HepG2 (cell line): ENCODE data around the gene ZFP90. TPM values are rescaled to one million over a fixed set of nuclear protein-coding genes. Genes with fewer than 3 reads are reported as not detected.

Experiments
- CCAR2 ChIP-seq: fragments of 200-400 bp; formaldehyde crosslinking; optimal IDR thresholded peaks from 2 replicates; pipeline ENCODE3; 2018; ENCODE audit warnings: low read depth, mild to moderate bottlenecking, low read length, moderate library complexity
- FOXA1 ChIP-seq, 2 experiments: fragments of 450-650 bp in 1 of 2; sonication (generic) in 1 of 2; formaldehyde crosslinking in 1 of 2; IDR thresholded peaks; 2 replicates each; pipeline versions ENCODE4 v1.4.0 to v1.6.1; 2016 to 2020; ENCODE audit warnings: missing genetic modification reagents in 1 of 2
- HHEX ChIP-seq: IDR thresholded peaks from 2 replicates; pipeline ENCODE4 v1.6.1; 2016; ENCODE audit warnings: control low read depth
- MLLT10 ChIP-seq: sonication (generic); formaldehyde crosslinking; IDR thresholded peaks from 2 replicates; pipeline ENCODE4 v1.4.0; 2020; ENCODE audit warnings: missing genetic modification reagents
- NCOA1 ChIP-seq: sonication (generic); formaldehyde crosslinking; IDR thresholded peaks from 2 replicates; pipeline ENCODE4 v1.9.0; 2021; ENCODE audit warnings: missing genetic modification reagents
- PHB2 ChIP-seq: fragments of 450-650 bp; IDR thresholded peaks from 2 replicates; pipeline ENCODE4 v1.6.1; 2018; ENCODE audit not compliant: partially characterized antibody
- ZNF34 ChIP-seq: sonication (generic); formaldehyde crosslinking; IDR thresholded peaks from 2 replicates; pipeline ENCODE4 v1.4.0; 2020; ENCODE audit warnings: mild to moderate bottlenecking, missing genetic modification reagents, borderline replicate concordance
- polyA plus RNA-seq, 8 experiments: library from polyadenylated mRNA; depleted of rRNA in 3 of 8; stranded (reverse) in 7 of 8; unstranded in 1 of 8; fragments of >200 nt; fragmentation: Illumina TruSeq in 4 of 8; extraction: Trizol in 4 of 8; gene quantifications; 2 replicates each; pipeline versions ENCODE4 v1.2.1 to v1.2.3, GENCODE V29; 2011 to 2016; ENCODE audit warnings: low read depth in 4 of 8, missing spikeins in 1 of 8, mixed read lengths in 1 of 8; ENCODE audit not compliant: insufficient read depth in 1 of 8
- total RNA-seq, 5 experiments: library from RNA; depleted of rRNA; stranded (reverse); fragments of >200 nt; fragmentation: Illumina TruSeq; extraction: Trizol; gene quantifications; 2 replicates each; pipeline ENCODE4 v1.2.3, GENCODE V29; 2016; ENCODE audit warnings: low read depth in 1 of 5
- TF ChIP-seq, protein P1 (sequence below): IDR thresholded peaks from 2 replicates; pipeline ENCODE4 v1.6.1; 2016; ENCODE audit warnings: low read depth, missing genetic modification reagents, missing compliant biosample characterization
- TF ChIP-seq, protein P2 (sequence below): sonication (generic); formaldehyde crosslinking; IDR thresholded peaks from 2 replicates; pipeline ENCODE4 v1.9.0; 2021; ENCODE audit warnings: missing genetic modification reagents, borderline replicate concordance
- TF ChIP-seq, protein P3 (sequence below): sonication (generic); formaldehyde crosslinking; IDR thresholded peaks from 2 replicates; pipeline ENCODE4 v1.4.0; 2020; ENCODE audit warnings: missing genetic modification reagents
- TF ChIP-seq, protein P4 (sequence below): sonication (generic); formaldehyde crosslinking; IDR thresholded peaks from 2 replicates; pipeline ENCODE4 v1.4.0; 2020; ENCODE audit warnings: mild to moderate bottlenecking, missing genetic modification reagents, borderline replicate concordance
- TF ChIP-seq, protein P5 (sequence below): sonication (generic); formaldehyde crosslinking; IDR thresholded peaks from 2 replicates; pipeline ENCODE4 v1.5.0; 2020; ENCODE audit warnings: mild to moderate bottlenecking, missing genetic modification reagents
- TF ChIP-seq, protein P6 (sequence below): sonication (generic); formaldehyde crosslinking; IDR thresholded peaks from 2 replicates; pipeline ENCODE4 v1.5.0; 2020; ENCODE audit warnings: missing genetic modification reagents

The ZFP90 gene
- total and polyA plus RNA-seq, 2 of the 13 experiments (the other 11 are each of a cell fraction or from before 2014, with no cell fraction given), result 17.6 to 18.9 TPM

DNA sequence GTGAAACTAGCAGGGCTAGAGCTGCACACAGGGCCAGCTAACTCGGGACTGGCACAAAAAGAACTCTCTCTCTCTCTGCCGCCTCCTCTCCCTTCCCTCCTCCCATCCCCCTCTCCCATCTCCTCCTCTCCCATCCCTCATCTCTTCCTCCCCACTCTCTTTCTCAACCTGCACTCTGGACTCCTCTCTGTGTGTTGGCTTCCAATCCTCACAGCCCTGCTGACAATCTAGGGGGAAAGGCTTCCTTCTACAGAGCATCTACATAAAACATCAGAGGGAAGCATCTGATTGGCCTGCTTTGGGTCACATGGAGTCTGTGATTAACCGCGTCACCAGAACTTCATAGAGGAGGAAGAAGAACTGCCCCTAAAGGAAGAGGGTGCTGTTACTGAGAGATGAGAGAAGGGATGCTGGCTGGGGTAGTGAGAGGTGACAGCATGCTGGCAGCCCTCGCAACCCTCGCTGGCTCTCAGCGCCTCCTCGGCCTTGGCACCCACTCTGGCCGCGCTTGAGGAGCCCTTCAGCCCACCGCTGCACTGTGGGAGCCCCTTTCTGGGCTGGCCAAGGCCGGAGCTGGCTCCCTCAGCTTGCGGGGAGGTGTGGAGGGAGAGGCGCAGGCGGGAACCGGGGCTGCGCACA, 12.8 kb upstream of the ZFP90 start (continued):
- TF ChIP-seq, protein P1, sequence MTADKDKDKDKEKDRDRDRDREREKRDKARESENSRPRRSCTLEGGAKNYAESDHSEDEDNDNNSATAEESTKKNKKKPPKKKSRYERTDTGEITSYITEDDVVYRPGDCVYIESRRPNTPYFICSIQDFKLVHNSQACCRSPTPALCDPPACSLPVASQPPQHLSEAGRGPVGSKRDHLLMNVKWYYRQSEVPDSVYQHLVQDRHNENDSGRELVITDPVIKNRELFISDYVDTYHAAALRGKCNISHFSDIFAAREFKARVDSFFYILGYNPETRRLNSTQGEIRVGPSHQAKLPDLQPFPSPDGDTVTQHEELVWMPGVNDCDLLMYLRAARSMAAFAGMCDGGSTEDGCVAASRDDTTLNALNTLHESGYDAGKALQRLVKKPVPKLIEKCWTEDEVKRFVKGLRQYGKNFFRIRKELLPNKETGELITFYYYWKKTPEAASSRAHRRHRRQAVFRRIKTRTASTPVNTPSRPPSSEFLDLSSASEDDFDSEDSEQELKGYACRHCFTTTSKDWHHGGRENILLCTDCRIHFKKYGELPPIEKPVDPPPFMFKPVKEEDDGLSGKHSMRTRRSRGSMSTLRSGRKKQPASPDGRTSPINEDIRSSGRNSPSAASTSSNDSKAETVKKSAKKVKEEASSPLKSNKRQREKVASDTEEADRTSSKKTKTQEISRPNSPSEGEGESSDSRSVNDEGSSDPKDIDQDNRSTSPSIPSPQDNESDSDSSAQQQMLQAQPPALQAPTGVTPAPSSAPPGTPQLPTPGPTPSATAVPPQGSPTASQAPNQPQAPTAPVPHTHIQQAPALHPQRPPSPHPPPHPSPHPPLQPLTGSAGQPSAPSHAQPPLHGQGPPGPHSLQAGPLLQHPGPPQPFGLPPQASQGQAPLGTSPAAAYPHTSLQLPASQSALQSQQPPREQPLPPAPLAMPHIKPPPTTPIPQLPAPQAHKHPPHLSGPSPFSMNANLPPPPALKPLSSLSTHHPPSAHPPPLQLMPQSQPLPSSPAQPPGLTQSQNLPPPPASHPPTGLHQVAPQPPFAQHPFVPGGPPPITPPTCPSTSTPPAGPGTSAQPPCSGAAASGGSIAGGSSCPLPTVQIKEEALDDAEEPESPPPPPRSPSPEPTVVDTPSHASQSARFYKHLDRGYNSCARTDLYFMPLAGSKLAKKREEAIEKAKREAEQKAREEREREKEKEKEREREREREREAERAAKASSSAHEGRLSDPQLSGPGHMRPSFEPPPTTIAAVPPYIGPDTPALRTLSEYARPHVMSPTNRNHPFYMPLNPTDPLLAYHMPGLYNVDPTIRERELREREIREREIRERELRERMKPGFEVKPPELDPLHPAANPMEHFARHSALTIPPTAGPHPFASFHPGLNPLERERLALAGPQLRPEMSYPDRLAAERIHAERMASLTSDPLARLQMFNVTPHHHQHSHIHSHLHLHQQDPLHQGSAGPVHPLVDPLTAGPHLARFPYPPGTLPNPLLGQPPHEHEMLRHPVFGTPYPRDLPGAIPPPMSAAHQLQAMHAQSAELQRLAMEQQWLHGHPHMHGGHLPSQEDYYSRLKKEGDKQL (CRISPR knock-in tag), result no peak
- TF ChIP-seq HHEX (CRISPR knock-in tag) (no peak; the same call in 1 of the 2 replicates), CCAR2 (no peak), FOXA1 (IDR thresholded peaks at IDR 0.05) (no peak), FOXA1 (CRISPR knock-in tag; IDR thresholded peaks at IDR 0.05) (no peak), NCOA1 (CRISPR knock-in tag) (no peak), ZNF34 (CRISPR knock-in tag) (no peak), MLLT10 (no peak), PHB2 (no peak)
- TF ChIP-seq, protein P2, sequence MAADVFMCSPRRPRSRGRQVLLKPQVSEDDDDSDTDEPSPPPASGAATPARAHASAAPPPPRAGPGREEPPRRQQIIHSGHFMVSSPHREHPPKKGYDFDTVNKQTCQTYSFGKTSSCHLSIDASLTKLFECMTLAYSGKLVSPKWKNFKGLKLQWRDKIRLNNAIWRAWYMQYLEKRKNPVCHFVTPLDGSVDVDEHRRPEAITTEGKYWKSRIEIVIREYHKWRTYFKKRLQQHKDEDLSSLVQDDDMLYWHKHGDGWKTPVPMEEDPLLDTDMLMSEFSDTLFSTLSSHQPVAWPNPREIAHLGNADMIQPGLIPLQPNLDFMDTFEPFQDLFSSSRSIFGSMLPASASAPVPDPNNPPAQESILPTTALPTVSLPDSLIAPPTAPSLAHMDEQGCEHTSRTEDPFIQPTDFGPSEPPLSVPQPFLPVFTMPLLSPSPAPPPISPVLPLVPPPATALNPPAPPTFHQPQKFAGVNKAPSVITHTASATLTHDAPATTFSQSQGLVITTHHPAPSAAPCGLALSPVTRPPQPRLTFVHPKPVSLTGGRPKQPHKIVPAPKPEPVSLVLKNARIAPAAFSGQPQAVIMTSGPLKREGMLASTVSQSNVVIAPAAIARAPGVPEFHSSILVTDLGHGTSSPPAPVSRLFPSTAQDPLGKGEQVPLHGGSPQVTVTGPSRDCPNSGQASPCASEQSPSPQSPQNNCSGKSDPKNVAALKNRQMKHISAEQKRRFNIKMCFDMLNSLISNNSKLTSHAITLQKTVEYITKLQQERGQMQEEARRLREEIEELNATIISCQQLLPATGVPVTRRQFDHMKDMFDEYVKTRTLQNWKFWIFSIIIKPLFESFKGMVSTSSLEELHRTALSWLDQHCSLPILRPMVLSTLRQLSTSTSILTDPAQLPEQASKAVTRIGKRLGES (CRISPR knock-in tag), result no peak
- TF ChIP-seq, protein P3, sequence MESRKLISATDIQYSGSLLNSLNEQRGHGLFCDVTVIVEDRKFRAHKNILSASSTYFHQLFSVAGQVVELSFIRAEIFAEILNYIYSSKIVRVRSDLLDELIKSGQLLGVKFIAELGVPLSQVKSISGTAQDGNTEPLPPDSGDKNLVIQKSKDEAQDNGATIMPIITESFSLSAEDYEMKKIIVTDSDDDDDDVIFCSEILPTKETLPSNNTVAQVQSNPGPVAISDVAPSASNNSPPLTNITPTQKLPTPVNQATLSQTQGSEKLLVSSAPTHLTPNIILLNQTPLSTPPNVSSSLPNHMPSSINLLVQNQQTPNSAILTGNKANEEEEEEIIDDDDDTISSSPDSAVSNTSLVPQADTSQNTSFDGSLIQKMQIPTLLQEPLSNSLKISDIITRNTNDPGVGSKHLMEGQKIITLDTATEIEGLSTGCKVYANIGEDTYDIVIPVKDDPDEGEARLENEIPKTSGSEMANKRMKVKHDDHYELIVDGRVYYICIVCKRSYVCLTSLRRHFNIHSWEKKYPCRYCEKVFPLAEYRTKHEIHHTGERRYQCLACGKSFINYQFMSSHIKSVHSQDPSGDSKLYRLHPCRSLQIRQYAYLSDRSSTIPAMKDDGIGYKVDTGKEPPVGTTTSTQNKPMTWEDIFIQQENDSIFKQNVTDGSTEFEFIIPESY (CRISPR knock-in tag), result peak; percentile 14; the same call in 1 of the 2 replicates
- TF ChIP-seq, protein P4, sequence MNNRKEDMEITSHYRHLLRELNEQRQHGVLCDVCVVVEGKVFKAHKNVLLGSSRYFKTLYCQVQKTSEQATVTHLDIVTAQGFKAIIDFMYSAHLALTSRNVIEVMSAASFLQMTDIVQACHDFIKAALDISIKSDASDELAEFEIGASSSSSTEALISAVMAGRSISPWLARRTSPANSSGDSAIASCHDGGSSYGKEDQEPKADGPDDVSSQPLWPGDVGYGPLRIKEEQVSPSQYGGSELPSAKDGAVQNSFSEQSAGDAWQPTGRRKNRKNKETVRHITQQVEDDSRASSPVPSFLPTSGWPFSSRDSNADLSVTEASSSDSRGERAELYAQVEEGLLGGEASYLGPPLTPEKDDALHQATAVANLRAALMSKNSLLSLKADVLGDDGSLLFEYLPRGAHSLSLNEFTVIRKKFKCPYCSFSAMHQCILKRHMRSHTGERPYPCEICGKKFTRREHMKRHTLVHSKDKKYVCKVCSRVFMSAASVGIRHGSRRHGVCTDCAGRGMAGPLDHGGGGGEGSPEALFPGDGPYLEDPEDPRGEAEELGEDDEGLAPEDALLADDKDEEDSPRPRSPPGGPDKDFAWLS (CRISPR knock-in tag), result no peak
- TF ChIP-seq, protein P5, sequence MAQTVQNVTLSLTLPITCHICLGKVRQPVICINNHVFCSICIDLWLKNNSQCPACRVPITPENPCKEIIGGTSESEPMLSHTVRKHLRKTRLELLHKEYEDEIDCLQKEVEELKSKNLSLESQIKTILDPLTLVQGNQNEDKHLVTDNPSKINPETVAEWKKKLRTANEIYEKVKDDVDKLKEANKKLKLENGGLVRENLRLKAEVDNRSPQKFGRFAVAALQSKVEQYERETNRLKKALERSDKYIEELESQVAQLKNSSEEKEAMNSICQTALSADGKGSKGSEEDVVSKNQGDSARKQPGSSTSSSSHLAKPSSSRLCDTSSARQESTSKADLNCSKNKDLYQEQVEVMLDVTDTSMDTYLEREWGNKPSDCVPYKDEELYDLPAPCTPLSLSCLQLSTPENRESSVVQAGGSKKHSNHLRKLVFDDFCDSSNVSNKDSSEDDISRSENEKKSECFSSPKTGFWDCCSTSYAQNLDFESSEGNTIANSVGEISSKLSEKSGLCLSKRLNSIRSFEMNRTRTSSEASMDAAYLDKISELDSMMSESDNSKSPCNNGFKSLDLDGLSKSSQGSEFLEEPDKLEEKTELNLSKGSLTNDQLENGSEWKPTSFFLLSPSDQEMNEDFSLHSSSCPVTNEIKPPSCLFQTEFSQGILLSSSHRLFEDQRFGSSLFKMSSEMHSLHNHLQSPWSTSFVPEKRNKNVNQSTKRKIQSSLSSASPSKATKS (CRISPR knock-in tag), result no peak
- TF ChIP-seq, protein P6, sequence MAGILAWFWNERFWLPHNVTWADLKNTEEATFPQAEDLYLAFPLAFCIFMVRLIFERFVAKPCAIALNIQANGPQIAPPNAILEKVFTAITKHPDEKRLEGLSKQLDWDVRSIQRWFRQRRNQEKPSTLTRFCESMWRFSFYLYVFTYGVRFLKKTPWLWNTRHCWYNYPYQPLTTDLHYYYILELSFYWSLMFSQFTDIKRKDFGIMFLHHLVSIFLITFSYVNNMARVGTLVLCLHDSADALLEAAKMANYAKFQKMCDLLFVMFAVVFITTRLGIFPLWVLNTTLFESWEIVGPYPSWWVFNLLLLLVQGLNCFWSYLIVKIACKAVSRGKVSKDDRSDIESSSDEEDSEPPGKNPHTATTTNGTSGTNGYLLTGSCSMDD (CRISPR knock-in tag), result no peak
